Natural killer cell (primary cell): ENCODE results near the gene HS3ST3A1. TPM values are rescaled to one million over a fixed set of nuclear protein-coding genes. Genes with fewer than 3 reads are reported as not detected.

Source experiments
- ATAC-seq, 3 donors: fragments of 150-1000 bp in 2 of 3; fragments of 200-7000 bp in 1 of 3; cut with Tn5 transposase; 1 replicate in 1 of 3; 2 replicates in 2 of 3; pipeline ENCODE4 v1.10.0; 2021; ENCODE audit warnings: mild to moderate bottlenecking in 2 of 3, moderate library complexity in 2 of 3
- DNase-seq, 2 donors: peaks; one replicate each; pipeline versions ENCODE4 v3.0.0 to v3.0.0-alpha.2; 2013 to 2021; ENCODE audit warnings: mixed read lengths in 1 of 2
- H3K27ac ChIP-seq: one replicate; pipeline ENCODE4 v1.5.1; 2013; ENCODE audit warnings: mild to moderate bottlenecking, low read length
- H3K27me3 ChIP-seq: one replicate; pipeline ENCODE4 v1.6.1; 2013; ENCODE audit warnings: low read length; ENCODE audit not compliant: control insufficient read depth, insufficient read depth
- H3K36me3 ChIP-seq: one replicate; pipeline ENCODE4 v1.6.1; 2013; ENCODE audit warnings: low read length; ENCODE audit not compliant: control insufficient read depth, insufficient read depth
- H3K4me1 ChIP-seq: one replicate; pipeline ENCODE4 v1.6.1; 2013; ENCODE audit warnings: low read length; ENCODE audit not compliant: control insufficient read depth, insufficient read depth
- H3K4me3 ChIP-seq: one replicate; pipeline ENCODE4 v1.5.1; 2013; ENCODE audit warnings: low read length
- H3K9me3 ChIP-seq: one replicate; pipeline ENCODE4 v1.6.1; 2013; ENCODE audit warnings: low read length; ENCODE audit not compliant: control insufficient read depth, insufficient read depth
- H3K27ac Mint-ChIP-seq, 2 donors: one replicate each; pipeline ENCODE4 v1.8.0; 2022; ENCODE audit warnings: mild to moderate bottlenecking in 2 of 2, mixed read lengths in 2 of 2, moderate library complexity in 1 of 2
- H3K27me3 Mint-ChIP-seq, 2 donors: one replicate each; pipeline ENCODE4 v1.8.0; 2022; ENCODE audit warnings: low read depth in 2 of 2, mixed read lengths in 2 of 2
- H3K36me3 Mint-ChIP-seq: one replicate; pipeline ENCODE4 v1.8.0; 2022; ENCODE audit warnings: mixed read lengths
- H3K4me1 Mint-ChIP-seq, 2 donors: one replicate each; pipeline ENCODE4 v1.8.0; 2022; ENCODE audit warnings: mixed read lengths in 2 of 2
- H3K4me3 Mint-ChIP-seq: one replicate; pipeline ENCODE4 v1.8.0; 2022; ENCODE audit warnings: mild to moderate bottlenecking, moderate library complexity, mixed read lengths
- H3K9me3 Mint-ChIP-seq, 2 donors: one replicate each; pipeline ENCODE4 v1.8.0; 2022; ENCODE audit warnings: mixed read lengths in 2 of 2
- CTCF ChIP-seq: fragments of 200-600 bp; IDR thresholded peaks from one replicate; pipeline ENCODE4 v1.8.0; 2022; ENCODE audit warnings: antibody characterized with exemption
- WGBS: methylation state at CpG from one replicate; pipeline ENCODE4 v1.1.7; 2013; ENCODE audit warnings: missing lambda C conversion rate; ENCODE audit not compliant: insufficient coverage; 5-methylcytosine and 5-hydroxymethylcytosine counted together
- intact Hi-C: fragments of 100-400 bp; cut with micrococcal nuclease; formaldehyde crosslinking; loops from one replicate; pipeline ENCODE4 v1.14.2; 2022
- total RNA-seq, 4 donors: library from RNA; stranded (reverse); fragments of 120-200 nt in 1 of 4; gene quantifications; one replicate each; pipeline versions ENCODE4 v1.2.3 to v1.2.4, GENCODE V29; 2013 to 2022

The HS3ST3A1 gene
- total RNA-seq, 3 donors from 2014 or later (not counting 1 experiment from before 2014, with no cell fraction given) = 1.6 to 2.5 TPM; not detected in 1

- Mint-ChIP-seq H3K27me3 (peaks cover 17 to 47% of the 10 kb centered on the region in 2 donors), H3K4me1 (no peaks in the 10 kb centered on the region), H3K9me3 (no peaks in the 10 kb centered on the region), H3K27ac (no peak overlapping the region), H3K36me3 (no peaks in the 10 kb centered on the region), H3K4me3 (no peak overlapping the region)
- DNase-seq (no peak), ATAC-seq (no peak)
- WGBS = 87% methylated on average over 3 of the region's 5 CpGs
- Histone ChIP-seq H3K9me3 (no peaks in the 10 kb centered on the region), H3K4me3 (no peak overlapping the region), H3K36me3 (no peaks in the 10 kb centered on the region), H3K4me1 (no peaks in the 10 kb centered on the region), H3K27me3 (no peaks in the 10 kb centered on the region), H3K27ac (no peak overlapping the region)
- TF ChIP-seq CTCF = no peak
- intact Hi-C loops = no loop called here
These were observed 14.3 kb upstream of the HS3ST3A1 start for GRCh38 chr17:13616031-13616430.

GRCh38 chr17:13609941-13610340 lies 8.2 kb upstream of the HS3ST3A1 start:
- Mint-ChIP-seq H3K9me3 (no peaks in the 10 kb centered on the region), H3K4me3 (no peak overlapping the region), H3K27me3 (peaks cover 17 to 39% of the 10 kb centered on the region in 2 donors), H3K27ac (no peak overlapping the region), H3K36me3 (no peaks in the 10 kb centered on the region), H3K4me1 (no peaks in the 10 kb centered on the region)
- no peak for DNase-seq
- Histone ChIP-seq H3K36me3 (no peaks in the 10 kb centered on the region), H3K27me3 (no peaks in the 10 kb centered on the region), H3K4me3 (no peak overlapping the region), H3K27ac (no peak overlapping the region), H3K9me3 (no peaks in the 10 kb centered on the region), H3K4me1 (no peaks in the 10 kb centered on the region)
- ATAC-seq = no peak
- 72% methylated on average over 4 of the region's 4 CpGs for WGBS
- no peak for TF ChIP-seq CTCF
- intact Hi-C loops = no loop called here

DNA sequence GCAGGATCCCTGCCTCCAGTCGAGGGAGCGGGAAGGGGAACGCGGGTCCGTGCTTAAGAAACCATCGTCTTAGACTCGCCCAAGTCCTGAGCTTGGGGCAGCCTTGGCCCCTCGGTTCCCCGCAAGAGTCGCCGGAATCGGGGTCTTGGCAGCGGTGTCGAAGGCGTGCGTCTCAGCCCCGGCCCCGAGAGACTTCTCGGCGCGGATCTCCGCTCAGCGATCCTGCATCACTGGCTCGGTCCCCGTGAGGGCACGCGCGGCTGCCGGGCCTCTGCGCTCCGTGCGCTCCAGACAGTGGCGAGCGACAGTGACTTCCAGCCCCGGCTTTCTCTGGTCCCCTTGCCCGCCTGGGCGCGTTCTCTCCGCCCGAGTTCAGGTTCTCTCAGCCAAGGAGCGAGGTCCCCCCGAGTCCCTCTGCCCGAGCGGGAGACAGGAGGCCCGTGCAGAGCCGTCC lies 380 bp downstream of the HS3ST3A1 start:
- DNase-seq = no peak
- H3K4me3 Mint-ChIP-seq = peak overlapping the region; percentile 4
- 2% methylated on average over 46 of the region's 46 CpGs for WGBS

More for the DNA sequence above, 380 bp downstream of the HS3ST3A1 start:
- H3K4me1 ChIP-seq = peaks cover 10% of the 10 kb centered on the region
- H3K9me3 ChIP-seq = no peaks in the 10 kb centered on the region
- TF ChIP-seq CTCF = no peak
- no peaks in the 10 kb centered on the region for H3K36me3 ChIP-seq
- no peak overlapping the region for H3K27ac ChIP-seq
- peaks cover 11% of the 10 kb centered on the region for H3K27me3 ChIP-seq
- Mint-ChIP-seq H3K27me3 (peaks cover 58 to 67% of the 10 kb centered on the region in 2 donors), H3K9me3 (no peaks in the 10 kb centered on the region), H3K27ac (no peak overlapping the region), H3K36me3 (no peaks in the 10 kb centered on the region), H3K4me1 (peaks cover 6 to 8% of the 10 kb centered on the region in 2 donors)
- intact Hi-C loops = no loop called here
- H3K4me3 ChIP-seq = no peak overlapping the region
- no peak for ATAC-seq
